ENCODE measurements around the gene C1orf115. TPM values are rescaled to one million over a fixed set of nuclear protein-coding genes. Genes with fewer than 3 reads are reported as not detected.

C1orf115 gene
- total and polyA plus RNA-seq, 4 donors: 29.6 to 56.6 (median 40.5) TPM

DNA sequence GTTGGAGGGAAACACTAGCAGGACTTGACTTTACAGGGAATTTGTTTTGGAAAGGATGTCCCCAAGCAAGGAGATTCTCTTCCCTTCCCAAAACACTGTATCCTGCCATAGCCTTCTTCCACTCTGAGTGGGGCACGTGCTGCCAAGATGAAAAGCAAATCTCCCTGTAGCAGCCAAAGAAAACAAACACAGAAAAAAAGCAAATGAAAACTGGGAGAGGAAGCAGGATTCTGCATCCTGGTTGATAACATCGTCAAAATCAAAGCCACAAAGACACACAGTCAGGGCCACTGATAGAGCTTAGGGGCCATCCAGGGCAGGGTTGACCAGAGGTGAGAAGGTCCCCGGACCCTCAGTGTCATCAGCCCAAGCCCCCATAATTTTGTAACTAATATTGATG lies 42.0 kb downstream of the C1orf115 start:
- no peak overlapping the region for H3K9ac ChIP-seq (ENCODE audit: low read depth in 1 of 2, low read length in 2 of 2)
- no peak overlapping the region for H3K4me3 ChIP-seq (ENCODE audit: low read depth in 1 of 3, low read length in 3 of 3)
- WGBS: 19% methylated on average over 3 of the region's 3 CpGs

DNA sequence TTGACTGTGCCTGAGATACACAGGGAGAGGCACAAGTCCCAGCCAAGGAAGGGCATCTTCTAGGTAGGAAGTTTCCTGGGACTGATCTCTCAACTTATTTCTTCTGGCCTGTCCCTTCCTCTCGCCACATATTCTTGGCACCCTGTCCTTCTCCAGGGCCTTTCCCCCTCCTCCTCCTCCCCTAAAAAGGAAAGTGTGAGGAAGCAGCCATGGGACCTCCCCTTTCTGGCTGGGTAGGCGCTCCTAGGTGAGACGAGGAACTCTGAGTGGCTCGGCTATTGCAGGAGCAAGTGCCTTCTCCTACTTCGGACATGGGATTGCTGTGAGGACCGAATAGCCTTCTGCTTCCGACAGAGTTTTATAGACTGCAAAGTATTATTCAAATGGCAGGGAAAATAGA lies 42.5 kb downstream of the C1orf115 start:
- H3K4me3 ChIP-seq (ENCODE audit: low read depth in 1 of 3, low read length in 3 of 3): peak overlapping the region; percentile 3 to 57 (median 28)
- no peaks in the 10 kb centered on the region for H3K36me3 ChIP-seq (ENCODE audit: control insufficient read depth in 4 of 4, insufficient read depth in 3 of 4, low read depth in 1 of 4, low read length in 3 of 4)
- H3K27ac ChIP-seq (ENCODE audit: low read depth in 1 of 2, low read length in 2 of 2): peak overlapping the region; percentile 45 to 75
- TF ChIP-seq, protein P1, sequence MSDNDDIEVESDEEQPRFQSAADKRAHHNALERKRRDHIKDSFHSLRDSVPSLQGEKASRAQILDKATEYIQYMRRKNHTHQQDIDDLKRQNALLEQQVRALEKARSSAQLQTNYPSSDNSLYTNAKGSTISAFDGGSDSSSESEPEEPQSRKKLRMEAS (IDR thresholded peaks at IDR 0.05): no peak
- no peak for TF ChIP-seq GABPA (IDR thresholded peaks at IDR 0.05 in 1 of 2, conservative IDR thresholded peaks at IDR 0.05 in 1 of 2)
- no peak for TF ChIP-seq YY1 (IDR thresholded peaks at IDR 0.05)
- no peak for TF ChIP-seq FOXA2 (IDR thresholded peaks at IDR 0.05)
- TF ChIP-seq EGR1 (IDR thresholded peaks at IDR 0.05; ENCODE audit: low read depth in 2 of 2): no peak
- TF ChIP-seq TAF1 (conservative IDR thresholded peaks at IDR 0.05): no peak
- no peak for TF ChIP-seq NR2F2 (IDR thresholded peaks at IDR 0.05)
- TF ChIP-seq, protein P2, sequence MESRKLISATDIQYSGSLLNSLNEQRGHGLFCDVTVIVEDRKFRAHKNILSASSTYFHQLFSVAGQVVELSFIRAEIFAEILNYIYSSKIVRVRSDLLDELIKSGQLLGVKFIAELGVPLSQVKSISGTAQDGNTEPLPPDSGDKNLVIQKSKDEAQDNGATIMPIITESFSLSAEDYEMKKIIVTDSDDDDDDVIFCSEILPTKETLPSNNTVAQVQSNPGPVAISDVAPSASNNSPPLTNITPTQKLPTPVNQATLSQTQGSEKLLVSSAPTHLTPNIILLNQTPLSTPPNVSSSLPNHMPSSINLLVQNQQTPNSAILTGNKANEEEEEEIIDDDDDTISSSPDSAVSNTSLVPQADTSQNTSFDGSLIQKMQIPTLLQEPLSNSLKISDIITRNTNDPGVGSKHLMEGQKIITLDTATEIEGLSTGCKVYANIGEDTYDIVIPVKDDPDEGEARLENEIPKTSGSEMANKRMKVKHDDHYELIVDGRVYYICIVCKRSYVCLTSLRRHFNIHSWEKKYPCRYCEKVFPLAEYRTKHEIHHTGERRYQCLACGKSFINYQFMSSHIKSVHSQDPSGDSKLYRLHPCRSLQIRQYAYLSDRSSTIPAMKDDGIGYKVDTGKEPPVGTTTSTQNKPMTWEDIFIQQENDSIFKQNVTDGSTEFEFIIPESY (IDR thresholded peaks at IDR 0.05): no peak
- no peak for TF ChIP-seq RAD21 (IDR thresholded peaks at IDR 0.05)
- TF ChIP-seq HNF4A (conservative IDR thresholded peaks at IDR 0.05): no peak
- no peak for TF ChIP-seq RXRA (IDR thresholded peaks at IDR 0.05)
- TF ChIP-seq, protein P3, sequence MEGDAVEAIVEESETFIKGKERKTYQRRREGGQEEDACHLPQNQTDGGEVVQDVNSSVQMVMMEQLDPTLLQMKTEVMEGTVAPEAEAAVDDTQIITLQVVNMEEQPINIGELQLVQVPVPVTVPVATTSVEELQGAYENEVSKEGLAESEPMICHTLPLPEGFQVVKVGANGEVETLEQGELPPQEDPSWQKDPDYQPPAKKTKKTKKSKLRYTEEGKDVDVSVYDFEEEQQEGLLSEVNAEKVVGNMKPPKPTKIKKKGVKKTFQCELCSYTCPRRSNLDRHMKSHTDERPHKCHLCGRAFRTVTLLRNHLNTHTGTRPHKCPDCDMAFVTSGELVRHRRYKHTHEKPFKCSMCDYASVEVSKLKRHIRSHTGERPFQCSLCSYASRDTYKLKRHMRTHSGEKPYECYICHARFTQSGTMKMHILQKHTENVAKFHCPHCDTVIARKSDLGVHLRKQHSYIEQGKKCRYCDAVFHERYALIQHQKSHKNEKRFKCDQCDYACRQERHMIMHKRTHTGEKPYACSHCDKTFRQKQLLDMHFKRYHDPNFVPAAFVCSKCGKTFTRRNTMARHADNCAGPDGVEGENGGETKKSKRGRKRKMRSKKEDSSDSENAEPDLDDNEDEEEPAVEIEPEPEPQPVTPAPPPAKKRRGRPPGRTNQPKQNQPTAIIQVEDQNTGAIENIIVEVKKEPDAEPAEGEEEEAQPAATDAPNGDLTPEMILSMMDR (IDR thresholded peaks at IDR 0.05; ENCODE audit: low read depth, low read length, missing input control): no peak
- no peak for TF ChIP-seq SP1 (IDR thresholded peaks at IDR 0.05)
- TF ChIP-seq, protein P4, sequence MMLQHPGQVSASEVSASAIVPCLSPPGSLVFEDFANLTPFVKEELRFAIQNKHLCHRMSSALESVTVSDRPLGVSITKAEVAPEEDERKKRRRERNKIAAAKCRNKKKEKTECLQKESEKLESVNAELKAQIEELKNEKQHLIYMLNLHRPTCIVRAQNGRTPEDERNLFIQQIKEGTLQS (IDR thresholded peaks at IDR 0.05): no peak
- TF ChIP-seq HNF4G (IDR thresholded peaks at IDR 0.05): no peak
- no peak for TF ChIP-seq FOXA1 (IDR thresholded peaks at IDR 0.05)
- TF ChIP-seq, protein P5, sequence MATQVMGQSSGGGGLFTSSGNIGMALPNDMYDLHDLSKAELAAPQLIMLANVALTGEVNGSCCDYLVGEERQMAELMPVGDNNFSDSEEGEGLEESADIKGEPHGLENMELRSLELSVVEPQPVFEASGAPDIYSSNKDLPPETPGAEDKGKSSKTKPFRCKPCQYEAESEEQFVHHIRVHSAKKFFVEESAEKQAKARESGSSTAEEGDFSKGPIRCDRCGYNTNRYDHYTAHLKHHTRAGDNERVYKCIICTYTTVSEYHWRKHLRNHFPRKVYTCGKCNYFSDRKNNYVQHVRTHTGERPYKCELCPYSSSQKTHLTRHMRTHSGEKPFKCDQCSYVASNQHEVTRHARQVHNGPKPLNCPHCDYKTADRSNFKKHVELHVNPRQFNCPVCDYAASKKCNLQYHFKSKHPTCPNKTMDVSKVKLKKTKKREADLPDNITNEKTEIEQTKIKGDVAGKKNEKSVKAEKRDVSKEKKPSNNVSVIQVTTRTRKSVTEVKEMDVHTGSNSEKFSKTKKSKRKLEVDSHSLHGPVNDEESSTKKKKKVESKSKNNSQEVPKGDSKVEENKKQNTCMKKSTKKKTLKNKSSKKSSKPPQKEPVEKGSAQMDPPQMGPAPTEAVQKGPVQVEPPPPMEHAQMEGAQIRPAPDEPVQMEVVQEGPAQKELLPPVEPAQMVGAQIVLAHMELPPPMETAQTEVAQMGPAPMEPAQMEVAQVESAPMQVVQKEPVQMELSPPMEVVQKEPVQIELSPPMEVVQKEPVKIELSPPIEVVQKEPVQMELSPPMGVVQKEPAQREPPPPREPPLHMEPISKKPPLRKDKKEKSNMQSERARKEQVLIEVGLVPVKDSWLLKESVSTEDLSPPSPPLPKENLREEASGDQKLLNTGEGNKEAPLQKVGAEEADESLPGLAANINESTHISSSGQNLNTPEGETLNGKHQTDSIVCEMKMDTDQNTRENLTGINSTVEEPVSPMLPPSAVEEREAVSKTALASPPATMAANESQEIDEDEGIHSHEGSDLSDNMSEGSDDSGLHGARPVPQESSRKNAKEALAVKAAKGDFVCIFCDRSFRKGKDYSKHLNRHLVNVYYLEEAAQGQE (IDR thresholded peaks at IDR 0.05): no peak
- TF ChIP-seq JUND (IDR thresholded peaks at IDR 0.05): no peak
- DNase-seq (ENCODE audit: low spot score): no peak
- peak overlapping the region; percentile 4 to 66 for H3K9ac ChIP-seq (ENCODE audit: low read depth in 1 of 2, low read length in 2 of 2)
- H3K4me1 ChIP-seq (ENCODE audit: control insufficient read depth in 4 of 4, insufficient read depth in 4 of 4, low read length in 3 of 4): peaks cover 7 to 26% (median 22%) of the 10 kb centered on the region in 4 donors
- H3K27me3 ChIP-seq (ENCODE audit: control insufficient read depth in 4 of 4, insufficient read depth in 4 of 4, low read length in 3 of 4): no peaks in the 10 kb centered on the region
- 31% methylated on average over 7 of the region's 7 CpGs for WGBS
- no peaks in the 10 kb centered on the region for H3K9me3 ChIP-seq (ENCODE audit: control insufficient read depth in 4 of 4, low read length in 3 of 4)

More for the DNA sequence above, 42.0 kb downstream of the C1orf115 start:
- Histone ChIP-seq H3K9me3 (ENCODE audit: control insufficient read depth in 4 of 4, low read length in 3 of 4) (no peaks in the 10 kb centered on the region), H3K4me1 (ENCODE audit: control insufficient read depth in 4 of 4, insufficient read depth in 4 of 4, low read length in 3 of 4) (peaks cover 7 to 29% (median 24%) of the 10 kb centered on the region in 4 donors), H3K36me3 (ENCODE audit: control insufficient read depth in 4 of 4, insufficient read depth in 3 of 4, low read depth in 1 of 4, low read length in 3 of 4) (no peaks in the 10 kb centered on the region), H3K27me3 (ENCODE audit: control insufficient read depth in 4 of 4, insufficient read depth in 4 of 4, low read length in 3 of 4) (no peaks in the 10 kb centered on the region), H3K27ac (ENCODE audit: low read depth in 1 of 2, low read length in 2 of 2) (peak overlapping the region in 1 of 2 donors; percentile 45)
- DNase-seq (ENCODE audit: low spot score): no peak
- TF ChIP-seq RXRA (IDR thresholded peaks at IDR 0.05) (no peak), EGR1 (IDR thresholded peaks at IDR 0.05; ENCODE audit: low read depth in 2 of 2) (peak in 1 of 2 donors; percentile 7), YY1 (IDR thresholded peaks at IDR 0.05) (peak; percentile 39), FOXA2 (IDR thresholded peaks at IDR 0.05) (peak; percentile 20), SP1 (IDR thresholded peaks at IDR 0.05) (no peak), HNF4A (conservative IDR thresholded peaks at IDR 0.05) (no peak), RAD21 (IDR thresholded peaks at IDR 0.05) (peak in 1 of 2 donors; percentile 16), NR2F2 (IDR thresholded peaks at IDR 0.05) (no peak)
- TF ChIP-seq, protein P1 (IDR thresholded peaks at IDR 0.05): peak; percentile 56
